Measurements from ENCODE around the gene KIAA1671. TPM values are rescaled to one million over a fixed set of nuclear protein-coding genes. Genes with fewer than 3 reads are reported as not detected.

The KIAA1671 gene
- total and polyA plus RNA-seq, 2 of the 4 experiments (the other 2 are of a cell fraction) = 0.02 TPM; not detected in 1

DNA sequence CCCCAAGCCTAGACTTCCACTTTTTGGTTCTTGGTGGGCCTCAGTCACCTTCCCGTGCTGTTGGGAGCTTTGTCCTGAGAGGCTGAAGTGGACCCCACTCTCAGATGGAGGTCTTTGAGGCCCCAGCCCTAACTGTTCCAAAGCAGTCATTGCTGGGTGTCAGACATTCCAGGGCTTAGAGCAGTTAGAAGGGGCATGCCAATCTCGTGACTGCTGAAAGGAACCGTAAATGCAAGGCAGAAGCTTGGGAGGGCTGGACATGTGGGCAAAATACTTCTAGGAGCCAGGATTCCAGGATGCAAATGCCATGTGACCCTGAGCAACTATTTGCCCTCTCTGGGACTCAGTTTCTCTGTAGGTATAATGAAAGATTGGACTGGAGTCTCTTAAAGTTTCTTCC lies 128.3 kb downstream of the KIAA1671 start:
- H2BK15ac ChIP-seq (ENCODE audit: low read depth, low read length) = no peak overlapping the region
- ATAC-seq (ENCODE audit: low read depth) = no peak
- H3K4me3 ChIP-seq (ENCODE audit: insufficient read depth, low read depth, low read length) = no peak overlapping the region
- H4K20me1 ChIP-seq (ENCODE audit: insufficient read depth, low read length) = no peaks in the 10 kb centered on the region
- no peak overlapping the region for H3K27ac ChIP-seq (ENCODE audit: insufficient read depth, low read length)
- no peak overlapping the region for H4K5ac ChIP-seq (ENCODE audit: low read depth, low read length)
- ChIA-PET CTCF (no interaction called here), POLR2A (ENCODE audit: unreplicated experiment) (no interaction called here)
- H3K4ac ChIP-seq (ENCODE audit: low read depth, low read length) = no peak overlapping the region
- no peak for TF ChIP-seq RAD21 (IDR thresholded peaks at IDR 0.05; ENCODE audit: low read length)
- H2BK20ac ChIP-seq (ENCODE audit: low read depth, low read length) = no peak overlapping the region
- H3K4me2 ChIP-seq (ENCODE audit: low read depth, low read length) = no peak overlapping the region
- no peak overlapping the region for H3K23ac ChIP-seq (ENCODE audit: low read depth, low read length)
- no peak overlapping the region for H2AK5ac ChIP-seq (ENCODE audit: low read depth, low read length)
- WGBS, 2 experiments (ENCODE audit: extremely low coverage in 2 of 2, insufficient read length in 1 of 2) = 13% methylated on average over 1 of the region's 3 CpGs; no CpG with 5 or more reads in 1 of the 2 experiments
- no peak overlapping the region for H4K8ac ChIP-seq (ENCODE audit: low read depth in 2 of 2, low read length in 2 of 2)
- dilution Hi-C loops (cut with HindIII; ENCODE audit: low sequenced_read_pairs, unreplicated experiment) (no loop called here), in situ Hi-C loops (cut with MboI; ENCODE audit: low sequenced_read_pairs) (loop anchor here (10.0 kb wide), 1 partner anchor 56 kb away; no protein-coding TSS in a partner anchor), intact Hi-C loops (cut with micrococcal nuclease) (no loop called here)
- H3K36me3 ChIP-seq (ENCODE audit: control insufficient read depth, insufficient read depth, low read length) = no peaks in the 10 kb centered on the region
- H2BK5ac ChIP-seq (ENCODE audit: low read depth, low read length, poor library complexity, severe bottlenecking) = no peak overlapping the region
- H2AFZ ChIP-seq (replicated peaks; ENCODE audit: low read length, poor library complexity) = no peak overlapping the region
- H2AK9ac ChIP-seq (replicated peaks; ENCODE audit: low read depth, low read length, poor library complexity) = no peak overlapping the region
- no peak overlapping the region for H3K9ac ChIP-seq (ENCODE audit: low read depth, low read length)
- no peaks in the 10 kb centered on the region for H3K9me1 ChIP-seq (ENCODE audit: insufficient read depth, low read length)
- DNase-seq = no peak
- H2BK120ac ChIP-seq (ENCODE audit: low read depth, low read length) = no peak overlapping the region
- no peak overlapping the region for H3K56ac ChIP-seq (ENCODE audit: extremely low read depth, insufficient read depth, low read length)
- H3K79me1 ChIP-seq (ENCODE audit: low read depth in 1 of 2, low read length in 2 of 2) = no peaks in the 10 kb centered on the region
- no peaks in the 10 kb centered on the region for H3K9me3 ChIP-seq (ENCODE audit: control insufficient read depth, insufficient read depth, low read length)
- no peaks in the 10 kb centered on the region; the same call in 1 of the 2 replicates for H3K27me3 ChIP-seq (ENCODE audit: control insufficient read depth, insufficient read depth, low read length)
- no peak overlapping the region for H3K18ac ChIP-seq (ENCODE audit: low read depth, low read length)
- no peak overlapping the region for H4K91ac ChIP-seq (ENCODE audit: insufficient read depth, low read depth, low read length)
- BruUV-seq (replicated peaks) = no TSS peak
- H3K4me1 ChIP-seq (ENCODE audit: control insufficient read depth, insufficient read depth, low read length) = no peaks in the 10 kb centered on the region
- no peak overlapping the region for H3K14ac ChIP-seq (replicated peaks; ENCODE audit: low read depth, low read length)
